ENCODE measurements around the gene CXCR3.

Gene CXCR3

DNA sequence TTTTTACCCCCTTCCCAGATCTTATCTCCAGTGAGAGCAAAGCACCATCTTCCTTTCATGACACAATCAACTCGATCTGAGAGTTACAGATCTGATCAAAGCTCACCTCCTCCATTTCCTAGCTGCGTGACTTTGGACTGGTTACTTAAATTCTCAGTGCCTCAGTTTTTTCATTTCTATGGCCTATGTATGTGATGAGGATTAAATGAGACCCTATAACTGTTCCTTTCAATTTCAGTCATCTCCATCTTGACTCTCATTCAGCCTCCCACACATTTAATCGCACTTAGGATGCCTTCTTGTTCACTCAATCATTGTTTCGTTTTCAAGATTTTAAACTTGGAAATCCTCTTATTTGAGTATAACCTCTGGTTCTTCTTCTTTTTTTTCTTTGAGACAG is 20.1 kb upstream of the CXCR3 start:
- no peak for DNase-seq
- in situ Hi-C loops (cut with MboI; ENCODE audit: low pct_unique_long_range_greater_than_20kb, low sequenced_read_pairs): no loop called here

GRCh38 chrX:71637848-71638247 is 19.5 kb upstream of the CXCR3 start:
- DNase-seq: no peak
- in situ Hi-C loops (cut with MboI; ENCODE audit: low pct_unique_long_range_greater_than_20kb, low sequenced_read_pairs): no loop called here

DNA sequence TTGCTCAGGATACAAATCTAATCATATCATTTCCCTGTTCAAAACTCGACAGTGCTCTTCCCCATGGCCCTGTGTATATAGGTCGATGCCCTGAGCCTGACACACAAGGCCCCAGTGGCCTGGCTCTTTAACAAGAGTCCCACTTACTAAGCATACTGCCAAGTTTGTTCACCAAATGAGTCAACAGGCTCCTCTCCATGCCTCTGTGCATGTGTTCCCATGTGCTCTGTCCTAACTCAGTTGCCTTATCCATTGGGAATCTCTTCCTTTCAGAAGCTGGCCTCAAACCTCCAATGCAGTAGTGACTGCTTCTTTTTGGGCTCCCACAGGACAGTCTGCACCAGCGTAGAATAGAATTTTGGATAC is 18.9 kb upstream of the CXCR3 start:
- DNase-seq: no peak
- in situ Hi-C loops (cut with MboI; ENCODE audit: low pct_unique_long_range_greater_than_20kb, low sequenced_read_pairs): no loop called here

GRCh38 chrX:71636438-71637252 is 18.3 kb upstream of the CXCR3 start:
- in situ Hi-C loops (cut with MboI; ENCODE audit: low pct_unique_long_range_greater_than_20kb, low sequenced_read_pairs): no loop called here
- DNase-seq: no peak

- in situ Hi-C loops (cut with MboI; ENCODE audit: low pct_unique_long_range_greater_than_20kb, low sequenced_read_pairs): no loop called here
- no peak for DNase-seq
Measured at GRCh38 chrX:71634366-71634765, 16.1 kb upstream of the CXCR3 start.

DNA sequence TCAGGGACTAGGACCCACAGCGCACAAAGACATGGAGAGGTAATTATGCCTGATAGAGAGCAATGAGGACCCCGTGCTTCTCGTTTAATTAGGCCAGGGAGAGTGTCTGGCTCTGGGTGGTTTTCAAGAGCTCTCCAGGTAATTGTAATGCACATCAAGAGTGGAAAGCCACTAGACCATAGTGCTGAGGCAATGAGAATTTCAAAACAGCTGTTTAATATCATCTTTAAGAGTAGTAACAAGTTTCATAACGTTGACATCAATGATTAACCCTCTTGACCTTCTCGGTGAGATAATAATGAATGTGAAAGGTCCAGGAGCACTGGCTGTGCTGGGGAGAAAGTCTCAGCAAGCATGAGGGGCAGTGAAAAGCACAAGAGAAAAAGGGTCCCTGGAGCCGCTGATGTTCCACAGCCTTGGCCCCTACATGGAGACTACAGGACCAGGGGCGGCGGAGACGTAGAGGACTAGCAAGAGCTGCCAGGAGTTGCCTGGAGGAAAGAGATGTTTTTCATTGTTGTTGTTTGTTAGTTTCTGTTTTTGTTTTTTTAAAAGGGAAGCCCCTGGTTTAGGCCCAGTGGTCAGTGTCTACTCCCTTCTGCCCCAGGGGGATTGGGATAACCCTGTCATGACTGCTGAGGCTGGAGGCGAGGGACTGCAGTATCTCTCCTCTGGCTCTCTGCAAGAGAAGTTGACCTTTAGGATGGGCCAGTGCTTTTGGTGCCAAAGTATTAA is 14.8 kb upstream of the CXCR3 start:
- in situ Hi-C loops (cut with MboI; ENCODE audit: low pct_unique_long_range_greater_than_20kb, low sequenced_read_pairs): no loop called here
- DNase-seq: no peak

DNA sequence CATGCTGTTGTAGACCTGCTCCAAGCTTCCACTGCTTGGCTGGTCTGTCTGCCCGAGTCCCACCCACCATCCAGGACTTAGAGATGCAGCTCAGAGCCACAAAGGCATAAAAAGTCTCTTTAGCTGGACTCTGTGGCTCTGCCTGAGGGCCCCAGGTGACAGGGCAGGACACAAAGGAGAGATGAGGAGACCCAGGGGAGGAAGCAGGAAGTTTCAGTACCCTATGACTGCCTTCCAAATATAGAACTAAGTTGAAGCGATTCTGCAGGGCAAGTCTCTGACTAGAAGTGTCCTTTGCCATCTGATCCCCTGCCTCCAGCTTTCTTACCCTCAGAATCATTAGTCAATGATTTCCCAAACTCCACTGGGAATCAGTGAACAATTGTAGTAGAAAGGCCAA is 11.2 kb upstream of the CXCR3 start:
- DNase-seq: no peak
- in situ Hi-C loops (cut with MboI; ENCODE audit: low pct_unique_long_range_greater_than_20kb, low sequenced_read_pairs): no loop called here

GRCh38 chrX:71627588-71628404 is 9.5 kb upstream of the CXCR3 start:
- no peak for DNase-seq
- in situ Hi-C loops (cut with MboI; ENCODE audit: low pct_unique_long_range_greater_than_20kb, low sequenced_read_pairs): no loop called here

DNA sequence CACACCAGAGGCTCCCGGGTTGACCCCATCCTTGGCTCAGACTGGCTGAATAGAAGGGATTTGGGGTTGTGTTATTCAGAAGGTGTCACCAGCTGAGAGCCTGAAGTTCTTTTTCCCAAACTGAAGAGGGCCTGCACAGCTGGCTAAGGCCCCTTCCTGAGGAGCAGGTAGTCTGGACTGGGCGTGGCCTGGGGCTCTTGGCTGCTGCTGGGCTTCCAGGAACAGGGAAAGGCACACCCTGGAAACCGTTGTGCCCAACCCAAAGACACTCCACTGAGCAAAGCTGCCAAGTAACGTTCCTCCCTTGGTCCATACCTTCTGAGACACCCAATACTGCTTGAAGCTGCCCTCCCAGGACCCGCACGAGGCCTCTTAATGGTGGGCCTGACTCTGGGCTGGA is 8.3 kb upstream of the CXCR3 start:
- in situ Hi-C loops (cut with MboI; ENCODE audit: low pct_unique_long_range_greater_than_20kb, low sequenced_read_pairs): no loop called here
- DNase-seq: no peak

DNA sequence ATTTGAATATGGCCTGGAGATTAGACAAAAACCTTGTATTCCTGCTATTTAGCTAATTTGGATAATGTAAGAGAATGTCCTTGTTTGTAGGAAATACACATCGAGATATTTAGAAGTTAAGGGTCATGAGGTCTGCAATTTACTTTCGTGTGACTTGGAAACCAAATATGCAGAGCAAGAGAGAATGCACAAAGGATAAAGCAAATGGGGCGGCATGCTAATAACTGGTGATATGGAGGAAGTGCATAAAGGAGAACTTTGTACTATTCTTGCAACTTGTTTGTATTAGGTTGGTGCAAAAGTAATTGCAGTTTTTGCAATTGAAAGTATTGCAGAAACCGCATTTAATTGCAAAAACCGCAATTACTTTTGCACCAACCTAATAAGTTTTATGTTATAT is 7.2 kb upstream of the CXCR3 start:
- in situ Hi-C loops (cut with MboI; ENCODE audit: low pct_unique_long_range_greater_than_20kb, low sequenced_read_pairs): no loop called here
- DNase-seq: no peak

GRCh38 chrX:71623714-71624113 is 5.4 kb upstream of the CXCR3 start:
- in situ Hi-C loops (cut with MboI; ENCODE audit: low pct_unique_long_range_greater_than_20kb, low sequenced_read_pairs): no loop called here
- no peak for DNase-seq

- in situ Hi-C loops (cut with MboI; ENCODE audit: low pct_unique_long_range_greater_than_20kb, low sequenced_read_pairs): no loop called here
- peak; percentile 78 for DNase-seq
Measured at GRCh38 chrX:71622576-71623450, 4.5 kb upstream of the CXCR3 start.

- in situ Hi-C loops (cut with MboI; ENCODE audit: low pct_unique_long_range_greater_than_20kb, low sequenced_read_pairs): no loop called here
Measured at GRCh38 chrX:71622032-71622575, 3.8 kb upstream of the CXCR3 start.

GRCh38 chrX:71621603-71622002 is 3.3 kb upstream of the CXCR3 start:
- in situ Hi-C loops (cut with MboI; ENCODE audit: low pct_unique_long_range_greater_than_20kb, low sequenced_read_pairs): no loop called here

More at GRCh38 chrX:71622032-71622575, 3.8 kb upstream of the CXCR3 start:
- no peak for DNase-seq

GRCh38 chrX:71619986-71620385 is 1.7 kb upstream of the CXCR3 start:
- in situ Hi-C loops (cut with MboI; ENCODE audit: low pct_unique_long_range_greater_than_20kb, low sequenced_read_pairs): no loop called here
- DNase-seq: peak; percentile 33

More at GRCh38 chrX:71621603-71622002, 3.3 kb upstream of the CXCR3 start:
- DNase-seq: no peak

- DNase-seq: peak; percentile 58
- in situ Hi-C loops (cut with MboI; ENCODE audit: low pct_unique_long_range_greater_than_20kb, low sequenced_read_pairs): no loop called here
Measured at GRCh38 chrX:71619193-71619592, 882 bp upstream of the CXCR3 start.

- in situ Hi-C loops (cut with MboI; ENCODE audit: low pct_unique_long_range_greater_than_20kb, low sequenced_read_pairs): no loop called here
- no peak for DNase-seq
Measured at GRCh38 chrX:71618787-71619186, 476 bp upstream of the CXCR3 start.

DNA sequence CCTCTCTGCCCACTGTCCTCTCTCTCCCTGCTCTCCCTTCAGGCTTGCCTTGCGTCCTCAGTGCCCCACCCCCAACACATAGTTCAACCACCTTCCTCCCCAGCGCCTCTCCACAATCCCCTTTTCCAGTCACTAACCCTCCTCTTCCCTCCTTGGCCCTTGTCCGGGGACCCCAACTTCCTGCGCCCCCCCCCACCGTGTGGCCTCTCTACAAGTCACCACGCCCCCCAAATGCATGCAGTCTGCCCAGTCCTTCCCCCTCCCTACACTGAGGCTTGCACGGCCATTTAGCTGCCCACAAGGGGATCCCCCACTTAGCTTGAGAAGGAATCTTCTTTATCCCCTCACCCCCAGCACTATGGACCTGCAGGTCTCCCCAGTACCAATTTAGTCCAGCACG is 569 bp downstream of the CXCR3 start:
- in situ Hi-C loops (cut with MboI; ENCODE audit: low pct_unique_long_range_greater_than_20kb, low sequenced_read_pairs): no loop called here
- no peak for DNase-seq
